ENCODE data around the gene ADGRF1. TPM values are rescaled to one million over a fixed set of nuclear protein-coding genes. Genes with fewer than 3 reads are reported as not detected.

The ADGRF1 gene
- polyA plus RNA-seq, 1 of the 3 experiments (the other 2 are of a cell fraction), result not detected

DNA sequence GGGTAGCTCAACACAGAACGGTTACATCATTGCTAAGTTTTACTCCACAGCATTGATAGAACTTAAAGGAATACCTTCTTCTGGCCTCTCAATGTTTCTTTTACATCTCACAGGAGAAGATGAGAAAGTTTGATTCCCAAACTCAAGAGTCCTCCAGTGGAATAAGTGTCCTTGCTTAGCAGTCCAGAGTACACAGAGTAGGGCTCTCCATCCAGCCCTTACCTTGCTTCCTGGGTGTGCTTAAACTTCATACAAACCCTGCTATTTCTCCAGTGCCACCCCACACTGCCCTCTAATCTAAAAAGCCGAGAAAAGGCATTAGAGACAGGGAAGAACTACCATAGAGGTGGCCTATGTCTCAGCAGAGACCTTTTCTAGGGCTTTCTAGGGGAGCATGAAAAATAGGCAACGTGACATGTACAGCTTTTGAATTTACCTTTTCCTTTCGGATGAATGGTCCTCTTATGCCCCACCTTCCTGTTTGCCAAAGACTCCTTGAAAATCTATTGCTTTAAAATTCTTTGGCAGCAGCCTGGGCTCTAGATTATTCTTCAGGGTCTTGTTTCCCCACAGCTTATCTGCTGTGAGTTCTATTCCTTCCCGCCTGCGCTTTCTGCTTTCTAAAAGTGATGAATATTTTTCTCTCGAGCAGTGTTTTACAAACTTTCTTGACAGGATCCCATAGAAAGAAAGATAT lies 12.1 kb downstream of the ADGRF1 start:
- H3K79me2 ChIP-seq (ENCODE audit: insufficient read depth), result no peaks in the 10 kb centered on the region

More for the DNA sequence above, 12.1 kb downstream of the ADGRF1 start:
- TF ChIP-seq EP300 (IDR thresholded peaks at IDR 0.05; ENCODE audit: borderline replicate concordance in 1 of 2, low read depth in 1 of 2, low read length in 1 of 2) (no peak), RCOR1 (IDR thresholded peaks at IDR 0.05; ENCODE audit: low read length) (no peak), MXI1 (IDR thresholded peaks at IDR 0.05; ENCODE audit: low read depth, low read length) (no peak), POLR2AphosphoS5 (IDR thresholded peaks at IDR 0.05; ENCODE audit: low read depth, low read length) (no peak), YY1 (IDR thresholded peaks at IDR 0.05; ENCODE audit: low read depth) (no peak), FOSL2 (IDR thresholded peaks at IDR 0.05; ENCODE audit: borderline replicate concordance, low read depth) (no peak), GATA2 (CRISPR knock-in tag; IDR thresholded peaks at IDR 0.05) (no peak), GABPA (IDR thresholded peaks at IDR 0.05; ENCODE audit: low read depth) (no peak), USF2 (IDR thresholded peaks at IDR 0.05; ENCODE audit: borderline replicate concordance, low read depth, low read length) (no peak), NFIC (IDR thresholded peaks at IDR 0.05; ENCODE audit: borderline replicate concordance) (no peak), TAF1 (IDR thresholded peaks at IDR 0.05; ENCODE audit: borderline replicate concordance, low read depth, low read length) (no peak), SMC3 (IDR thresholded peaks at IDR 0.05; ENCODE audit: low read depth, low read length) (no peak), TCF12 (IDR thresholded peaks at IDR 0.05) (no peak)
- TF ChIP-seq, protein P1, sequence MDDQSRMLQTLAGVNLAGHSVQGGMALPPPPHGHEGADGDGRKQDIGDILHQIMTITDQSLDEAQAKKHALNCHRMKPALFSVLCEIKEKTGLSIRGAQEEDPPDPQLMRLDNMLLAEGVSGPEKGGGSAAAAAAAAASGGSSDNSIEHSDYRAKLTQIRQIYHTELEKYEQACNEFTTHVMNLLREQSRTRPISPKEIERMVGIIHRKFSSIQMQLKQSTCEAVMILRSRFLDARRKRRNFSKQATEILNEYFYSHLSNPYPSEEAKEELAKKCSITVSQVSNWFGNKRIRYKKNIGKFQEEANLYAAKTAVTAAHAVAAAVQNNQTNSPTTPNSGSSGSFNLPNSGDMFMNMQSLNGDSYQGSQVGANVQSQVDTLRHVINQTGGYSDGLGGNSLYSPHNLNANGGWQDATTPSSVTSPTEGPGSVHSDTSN (IDR thresholded peaks at IDR 0.05), result no peak
- TF ChIP-seq, protein P2, sequence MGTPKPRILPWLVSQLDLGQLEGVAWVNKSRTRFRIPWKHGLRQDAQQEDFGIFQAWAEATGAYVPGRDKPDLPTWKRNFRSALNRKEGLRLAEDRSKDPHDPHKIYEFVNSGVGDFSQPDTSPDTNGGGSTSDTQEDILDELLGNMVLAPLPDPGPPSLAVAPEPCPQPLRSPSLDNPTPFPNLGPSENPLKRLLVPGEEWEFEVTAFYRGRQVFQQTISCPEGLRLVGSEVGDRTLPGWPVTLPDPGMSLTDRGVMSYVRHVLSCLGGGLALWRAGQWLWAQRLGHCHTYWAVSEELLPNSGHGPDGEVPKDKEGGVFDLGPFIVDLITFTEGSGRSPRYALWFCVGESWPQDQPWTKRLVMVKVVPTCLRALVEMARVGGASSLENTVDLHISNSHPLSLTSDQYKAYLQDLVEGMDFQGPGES (IDR thresholded peaks at IDR 0.05; ENCODE audit: low read depth, low read length), result no peak
- TF ChIP-seq, protein P3, sequence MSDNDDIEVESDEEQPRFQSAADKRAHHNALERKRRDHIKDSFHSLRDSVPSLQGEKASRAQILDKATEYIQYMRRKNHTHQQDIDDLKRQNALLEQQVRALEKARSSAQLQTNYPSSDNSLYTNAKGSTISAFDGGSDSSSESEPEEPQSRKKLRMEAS (IDR thresholded peaks at IDR 0.05; ENCODE audit: low read depth), result no peak
- DNase-seq, result no peak
- Histone ChIP-seq H3K27me3 (ENCODE audit: insufficient read depth) (peaks cover 29% of the 10 kb centered on the region; the same call in 1 of the 2 replicates), H3F3A (replicated peaks; ENCODE audit: insufficient read depth) (peaks cover 4% of the 10 kb centered on the region), H3K4me1 (ENCODE audit: control insufficient read depth in 1 of 2, insufficient read depth in 2 of 2, low read depth in 1 of 2, low read length in 1 of 2) (0 out of 4 replicates have a peak, but pooled peaks cover 0 to 3% of the 10 kb centered on the region in 2 experiments), H3K4me3 (ENCODE audit: low read depth in 2 of 2, low read length in 1 of 2) (no peak overlapping the region), H3K36me3 (replicated peaks in 1 of 2; ENCODE audit: control insufficient read depth in 1 of 2, insufficient read depth in 2 of 2, low read length in 1 of 2) (no peaks in the 10 kb centered on the region), H4K20me1 (ENCODE audit: insufficient read depth) (no peaks in the 10 kb centered on the region), H3K9me3 (no peaks in the 10 kb centered on the region), H3K27ac (ENCODE audit: low read depth in 2 of 2, low read length in 1 of 2) (no peak overlapping the region), H2AFZ (ENCODE audit: low read depth) (no peak overlapping the region), H3K9me2 (no peaks in the 10 kb centered on the region), H3K9ac (no peak overlapping the region), H3K4me2 (no peak overlapping the region)
- ChIA-PET POLR2A (no interaction called here), CTCF (no interaction called here)
- WGBS (ENCODE audit: low lambda C conversion rate), result 17% methylated on average over 7 of the region's 7 CpGs
